Stomach (tissue), 9 donors: ENCODE results near the gene ACER1. TPM values are rescaled to one million over a fixed set of nuclear protein-coding genes. Genes with fewer than 3 reads are reported as not detected.

Experiments
- DNase-seq, 2 donors: peaks; one replicate each; pipeline versions ENCODE4 v3.0.0 to v3.0.0-alpha.2; 2013 to 2019
- H3K27ac ChIP-seq, 5 donors: fragments of 200-600 bp in 4 of 5; sonication (generic) in 4 of 5; one replicate each; pipeline ENCODE4 v1.5.1; 2013 to 2019; ENCODE audit warnings: mild to moderate bottlenecking in 1 of 5, moderate library complexity in 1 of 5
- H3K27me3 ChIP-seq, 3 donors: fragments of 200-600 bp; sonication (generic); one replicate each; pipeline ENCODE4 v1.5.1; 2017 to 2019; ENCODE audit warnings: mixed run types in 1 of 3
- H3K36me3 ChIP-seq, 4 donors: fragments of 200-600 bp; sonication (generic); 1 replicate in 3 of 4; 2 replicates in 1 of 4; pipeline ENCODE4 v1.5.1; 2016 to 2019
- H3K4me1 ChIP-seq, 4 donors: fragments of 200-600 bp; sonication (generic); one replicate each; pipeline ENCODE4 v1.5.1; 2016 to 2019
- H3K4me3 ChIP-seq, 4 donors: fragments of 200-600 bp; sonication (generic) in 3 of 4; one replicate each; pipeline ENCODE4 v1.5.1; 2016 to 2019; ENCODE audit warnings: mild to moderate bottlenecking in 1 of 4
- H3K9me3 ChIP-seq, 4 donors: fragments of 200-600 bp; sonication (generic); one replicate each; pipeline ENCODE4 v1.5.1; 2016 to 2019
- CTCF ChIP-seq, 7 experiments: fragments of 450-650 bp in 4 of 7; fragments of 200-600 bp in 3 of 7; sonication (generic) in 3 of 7; IDR thresholded peaks; one replicate each; pipeline ENCODE4 v1.5.1; 2016 to 2019; ENCODE audit warnings: antibody characterized with exemption in 7 of 7, control low read depth in 2 of 7, mild to moderate bottlenecking in 1 of 7
- EP300 ChIP-seq: sonication (generic); formaldehyde crosslinking; IDR thresholded peaks from one replicate; pipeline ENCODE4 v1.6.1; 2017; ENCODE audit warnings: antibody characterized with exemption
- POLR2A ChIP-seq, 4 donors: fragments of 450-650 bp; IDR thresholded peaks; one replicate each; pipeline ENCODE4 v1.6.1; 2016; ENCODE audit warnings: antibody characterized with exemption in 4 of 4, control low read depth in 2 of 4, mild to moderate bottlenecking in 1 of 4, moderate library complexity in 1 of 4
- POLR2AphosphoS5 ChIP-seq, 3 donors: sonication (generic); formaldehyde crosslinking; IDR thresholded peaks; one replicate each; pipeline ENCODE4 v1.6.1; 2016; ENCODE audit warnings: antibody characterized with exemption in 3 of 3
- WGBS, 5 donors: extraction: QIAGEN DNeasy Blood & Tissue Kit in 3 of 5; methylation state at CpG; one replicate each; pipeline versions ENCODE4 v1.1.5 to v1.1.7; 2013 to 2018; 5-methylcytosine and 5-hydroxymethylcytosine counted together
- intact Hi-C: fragments of 100-400 bp; cut with DNase I; formaldehyde crosslinking; loops from one replicate; pipeline ENCODE4 v1.15.1; 2023; ENCODE audit warnings: low total_unique reads
- polyA plus RNA-seq, 3 donors: library from polyadenylated mRNA; stranded (reverse); fragments of 200-250 nt; gene quantifications; one replicate each; pipeline ENCODE4 v1.2.3, GENCODE V29; 2013
- total RNA-seq, 5 donors: library from RNA; depleted of rRNA; stranded (reverse); fragments of >200 nt; gene quantifications; one replicate each; pipeline versions ENCODE4 v1.1.0 to v1.2.3, GENCODE V29; 2014 to 2016
- donor health status: healthy with polysubstance abuse.
- donor health status: Bipolar disorder and iron deficiency.
- donor health status: healthy.

ACER1 gene
- total and polyA plus RNA-seq, 8 donors = 0.08 to 3.5 TPM; not detected in 6

GRCh38 chr19:6298413-6298812, 35.0 kb downstream of the ACER1 start:
- Histone ChIP-seq H3K9me3 (peaks cover 0 to 10% (median 10%) of the 10 kb centered on the region in 4 donors), H3K27ac (no peak overlapping the region), H3K36me3 (no peaks in the 10 kb centered on the region), H3K4me3 (no peak overlapping the region), H3K4me1 (no peaks in the 10 kb centered on the region), H3K27me3 (peaks cover 0 to 3% (median 0%) of the 10 kb centered on the region in 3 donors)
- no peak for DNase-seq
- WGBS, 5 donors = 63 to 92% (median 91%) methylated on average over 2 to 5 of the region's 5 CpGs
- intact Hi-C loops = loop anchor here (5.0 kb wide), 1 partner anchor 81 kb away; no protein-coding TSS in a partner anchor
- TF ChIP-seq EP300 = no peak
- TF ChIP-seq POLR2A (IDR thresholded peaks at IDR 0.05) = no peak
- no peak for TF ChIP-seq CTCF (IDR thresholded peaks at IDR 0.05)
- no peak for TF ChIP-seq POLR2AphosphoS5 (IDR thresholded peaks at IDR 0.05)

GRCh38 chr19:6297202-6297601, 36.2 kb downstream of the ACER1 start:
- WGBS, 5 donors = 71 to 80% (median 79%) methylated on average over 6 of the region's 6 CpGs
- Histone ChIP-seq H3K4me3 (no peak overlapping the region), H3K27me3 (no peaks in the 10 kb centered on the region), H3K4me1 (no peaks in the 10 kb centered on the region), H3K9me3 (peaks cover 9 to 23% (median 22%) of the 10 kb centered on the region in 4 donors), H3K36me3 (no peaks in the 10 kb centered on the region), H3K27ac (no peak overlapping the region)
- no peak for TF ChIP-seq POLR2AphosphoS5 (IDR thresholded peaks at IDR 0.05)
- no peak for TF ChIP-seq EP300
- no peak for DNase-seq
- intact Hi-C loops = loop anchor here (5.0 kb wide), 1 partner anchor 80 kb away; no protein-coding TSS in a partner anchor

- Histone ChIP-seq H3K4me1 (no peaks in the 10 kb centered on the region), H3K4me3 (no peak overlapping the region), H3K27ac (no peak overlapping the region), H3K9me3 (peaks cover 30 to 75% (median 69%) of the 10 kb centered on the region in 4 donors), H3K36me3 (no peaks in the 10 kb centered on the region), H3K27me3 (no peaks in the 10 kb centered on the region)
- intact Hi-C loops = no loop called here
- 47 to 73% (median 62%) methylated on average over 4 of the region's 4 CpGs for WGBS, 5 donors
- DNase-seq = no peak
- TF ChIP-seq CTCF (IDR thresholded peaks at IDR 0.05) (no peak), POLR2A (IDR thresholded peaks at IDR 0.05) (no peak), POLR2AphosphoS5 (IDR thresholded peaks at IDR 0.05) (no peak), EP300 (no peak)
These were observed 41.4 kb downstream of the ACER1 start for GRCh38 chr19:6292006-6292405.

- 89 to 100% (median 96%) methylated on average over 1 of the region's 1 CpG for WGBS, 5 donors
- intact Hi-C loops = no loop called here
- H3K27me3 ChIP-seq = no peaks in the 10 kb centered on the region
- no peaks in the 10 kb centered on the region for H3K4me1 ChIP-seq
- peaks cover 45 to 81% (median 76%) of the 10 kb centered on the region in 4 donors for H3K9me3 ChIP-seq
- no peaks in the 10 kb centered on the region for H3K36me3 ChIP-seq
- no peak overlapping the region for H3K4me3 ChIP-seq
- TF ChIP-seq POLR2A (IDR thresholded peaks at IDR 0.05) (no peak), EP300 (no peak), POLR2AphosphoS5 (IDR thresholded peaks at IDR 0.05) (no peak), CTCF (IDR thresholded peaks at IDR 0.05) (no peak)
- H3K27ac ChIP-seq = no peak overlapping the region
- no peak for DNase-seq
These were observed 44.7 kb downstream of the ACER1 start for GRCh38 chr19:6288737-6289136.

GRCh38 chr19:6287269-6287885, 46.0 kb downstream of the ACER1 start:
- peaks cover 38 to 68% (median 63%) of the 10 kb centered on the region in 4 donors for H3K9me3 ChIP-seq
- 78 to 92% (median 84%) methylated on average over 1 to 6 of the region's 6 CpGs for WGBS, 5 donors
- no peak overlapping the region for H3K4me3 ChIP-seq
- DNase-seq = no peak
- H3K27ac ChIP-seq = no peak overlapping the region
- intact Hi-C loops = no loop called here
- no peaks in the 10 kb centered on the region for H3K27me3 ChIP-seq
- H3K36me3 ChIP-seq = no peaks in the 10 kb centered on the region
- no peaks in the 10 kb centered on the region for H3K4me1 ChIP-seq
- TF ChIP-seq EP300 = no peak
- no peak for TF ChIP-seq CTCF (IDR thresholded peaks at IDR 0.05)
- TF ChIP-seq POLR2AphosphoS5 (IDR thresholded peaks at IDR 0.05) = no peak
- TF ChIP-seq POLR2A (IDR thresholded peaks at IDR 0.05) = no peak
